AG08396 (cell line): ENCODE results near the gene PTPN3.

Experiments
- DNase-seq: peaks from one replicate; pipeline ENCODE4 v3.0.0; 2012; ENCODE audit warnings: low spot score, mixed read lengths

PTPN3 gene

DNA sequence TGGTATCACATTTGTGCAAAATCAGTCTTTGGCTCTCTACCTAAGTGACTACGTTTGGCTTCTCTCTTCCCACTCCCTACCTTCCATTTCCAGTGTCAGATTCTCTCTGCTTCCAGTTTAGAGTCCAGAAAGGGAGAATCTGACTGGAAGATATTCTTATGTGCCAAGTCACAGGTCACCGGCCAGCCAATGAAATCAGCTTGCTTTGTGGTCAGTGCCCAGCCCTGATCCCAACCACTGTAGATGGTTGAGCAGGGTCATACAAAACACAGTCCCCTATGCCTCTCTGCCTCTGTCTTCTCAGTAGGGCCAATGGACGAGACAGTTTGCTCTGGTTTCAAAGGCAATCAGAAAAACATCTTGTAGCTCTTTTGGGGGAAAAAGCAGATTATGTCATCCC is 161.7 kb downstream of the PTPN3 start:
- DNase-seq = no peak

GRCh38 chr9:109335929-109336328 is 162.2 kb downstream of the PTPN3 start:
- DNase-seq = no peak

DNA sequence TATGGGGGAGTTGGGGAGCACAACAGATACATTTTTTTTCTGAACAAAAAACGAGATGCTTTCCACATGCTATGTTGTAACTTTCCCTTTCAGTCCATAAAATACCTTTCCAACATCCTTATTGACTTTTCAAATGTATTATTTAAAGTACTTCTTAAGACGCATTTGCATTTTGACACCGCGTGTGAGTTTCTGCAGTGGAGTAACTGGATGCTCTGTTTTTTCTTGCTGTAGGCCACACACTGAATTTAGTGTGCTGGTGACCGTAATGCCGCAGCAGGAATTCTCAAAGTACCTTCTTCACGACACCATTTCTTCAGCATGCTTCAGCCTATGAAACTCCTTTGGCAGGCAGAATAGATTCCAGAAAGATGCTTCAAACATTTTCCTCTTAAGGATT is 163.0 kb downstream of the PTPN3 start:
- DNase-seq = no peak

DNA sequence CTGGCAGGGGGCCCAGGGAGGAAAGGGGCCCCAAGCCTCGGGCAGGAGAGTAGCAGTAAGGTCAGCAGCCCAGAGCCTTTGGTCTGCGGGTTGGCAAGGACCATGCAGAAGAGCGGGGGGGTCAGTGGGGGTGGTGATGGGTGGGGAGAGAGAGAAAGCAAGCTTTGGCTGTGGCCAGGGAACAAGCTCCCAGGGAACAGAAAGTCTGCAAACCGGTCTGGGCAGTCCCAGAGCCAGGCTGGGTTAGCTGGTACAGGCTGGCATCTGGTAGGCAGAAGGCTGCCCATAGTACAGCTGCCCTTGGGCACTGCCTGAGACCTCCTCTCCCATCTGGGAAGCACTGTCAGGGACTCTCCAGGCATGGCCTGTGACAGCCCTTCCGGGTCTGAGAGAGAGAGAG is 166.8 kb downstream of the PTPN3 start:
- no peak for DNase-seq

GRCh38 chr9:109329638-109330258 is 168.4 kb downstream of the PTPN3 start:
- no peak for DNase-seq

DNA sequence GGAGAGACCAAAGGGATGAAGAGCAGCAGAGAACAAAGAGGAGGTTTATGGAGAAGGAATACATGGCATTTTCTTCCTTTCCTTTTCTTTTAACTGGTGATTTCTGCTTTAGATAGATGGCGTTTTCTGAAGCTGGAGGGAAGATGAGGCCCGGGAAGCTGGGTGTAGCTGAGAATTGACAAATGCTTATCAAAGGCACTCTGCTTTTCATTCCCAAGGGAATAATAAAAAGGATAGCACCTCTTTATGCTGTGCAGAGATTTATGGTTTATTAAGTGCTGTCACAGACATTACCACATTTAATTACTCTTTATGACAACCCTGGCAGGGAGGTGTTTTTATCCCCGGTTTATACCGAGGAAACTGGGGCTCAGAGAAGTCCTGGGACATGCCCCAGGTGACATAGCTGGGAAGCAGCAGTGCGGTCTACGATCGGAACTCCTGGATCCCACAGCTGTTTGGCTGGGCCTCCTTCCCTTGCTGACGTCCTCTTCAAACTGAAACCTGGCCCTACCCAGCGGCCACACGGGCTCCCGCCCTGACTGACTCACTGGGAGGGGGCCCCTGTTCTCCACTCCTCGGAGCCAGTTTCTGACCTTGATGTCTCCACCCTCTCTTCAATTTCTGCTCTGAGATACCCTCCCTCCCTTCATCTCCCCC is 169.0 kb downstream of the PTPN3 start:
- DNase-seq = peak; percentile 76
